NOMO-1 treated with DMSO at 0.1 percent for 48 hours (cell line): ENCODE measurements around the gene AGO1.

ENCODE experiments used
- DNase-seq: peaks from one replicate; lab custom pipeline; 2025; ENCODE audit not compliant: unreplicated experiment; lab: John Stamatoyannopoulos, UW

Gene AGO1

GRCh38 chr1:35882945-35883634 is at the start of gene AGO1:
Gene AGO1 (plus strand): TSS chr1:35883209. CDS start chr1:35883422, 213 bp downstream.
- DNase-seq = peak; percentile 91

GRCh38 chr1:35833395-35833794 is 49.6 kb upstream of the AGO1 start:
- DNase-seq = no peak

GRCh38 chr1:35834218-35834617 is 48.8 kb upstream of the AGO1 start:
- DNase-seq = no peak

- no peak for DNase-seq
Measured at GRCh38 chr1:35835398-35835797, 47.6 kb upstream of the AGO1 start.

GRCh38 chr1:35836734-35837133 is 46.3 kb upstream of the AGO1 start:
- no peak for DNase-seq

- DNase-seq = peak; percentile 40
Measured at GRCh38 chr1:35838693-35839245, 44.2 kb upstream of the AGO1 start.

- DNase-seq = no peak
Measured at GRCh38 chr1:35844826-35845225, 38.2 kb upstream of the AGO1 start.

GRCh38 chr1:35845766-35846165 is 37.2 kb upstream of the AGO1 start:
- DNase-seq = no peak

GRCh38 chr1:35847935-35848565 is 35.0 kb upstream of the AGO1 start:
- DNase-seq = peak; percentile 62

- DNase-seq = no peak
Measured at GRCh38 chr1:35850051-35850450, 33.0 kb upstream of the AGO1 start.

- DNase-seq = no peak
Measured at GRCh38 chr1:35850716-35851115, 32.3 kb upstream of the AGO1 start.

GRCh38 chr1:35851132-35851869 is 31.7 kb upstream of the AGO1 start:
- DNase-seq = no peak

- no peak for DNase-seq
Measured at GRCh38 chr1:35852241-35852640, 30.8 kb upstream of the AGO1 start.

- no peak for DNase-seq
Measured at GRCh38 chr1:35854989-35855700, 27.9 kb upstream of the AGO1 start.

GRCh38 chr1:35856964-35857363 is 26.0 kb upstream of the AGO1 start:
- DNase-seq = no peak

- peak; percentile 45 for DNase-seq
Measured at GRCh38 chr1:35857830-35858229, 25.2 kb upstream of the AGO1 start.

- peak; percentile 94 for DNase-seq
Measured at GRCh38 chr1:35860696-35861095, 22.3 kb upstream of the AGO1 start.

- no peak for DNase-seq
Measured at GRCh38 chr1:35863136-35863535, 19.9 kb upstream of the AGO1 start.

GRCh38 chr1:35863881-35864625 is 19.0 kb upstream of the AGO1 start:
- DNase-seq = peak; percentile 33

- DNase-seq = no peak
Measured at GRCh38 chr1:35864813-35865212, 18.2 kb upstream of the AGO1 start.
